Astrocyte of the cerebellum (primary cell): Measurements from ENCODE around the gene CCDC192.

Experiments
- DNase-seq: peaks from one replicate; pipeline ENCODE4 v3.0.0-alpha.2; 2011; ENCODE audit warnings: low read depth
- H3K4me3 ChIP-seq: 2 replicates; pipeline ENCODE4 v1.5.1; 2011; ENCODE audit warnings: mild to moderate bottlenecking, low read depth, low read length, moderate library complexity
- in situ Hi-C: cut with HindIII; loops from 2 replicates; pipeline ENCODE4 v1.10.0; 2017; ENCODE audit warnings: low sequenced_read_pairs
- TF ChIP-seq, protein P1 (sequence below): IDR thresholded peaks from 2 replicates; pipeline ENCODE4 v1.5.1; 2012; ENCODE audit warnings: low read length, low read depth, moderate library complexity, mild to moderate bottlenecking; ENCODE audit errors: missing control alignments

CCDC192 gene

DNA sequence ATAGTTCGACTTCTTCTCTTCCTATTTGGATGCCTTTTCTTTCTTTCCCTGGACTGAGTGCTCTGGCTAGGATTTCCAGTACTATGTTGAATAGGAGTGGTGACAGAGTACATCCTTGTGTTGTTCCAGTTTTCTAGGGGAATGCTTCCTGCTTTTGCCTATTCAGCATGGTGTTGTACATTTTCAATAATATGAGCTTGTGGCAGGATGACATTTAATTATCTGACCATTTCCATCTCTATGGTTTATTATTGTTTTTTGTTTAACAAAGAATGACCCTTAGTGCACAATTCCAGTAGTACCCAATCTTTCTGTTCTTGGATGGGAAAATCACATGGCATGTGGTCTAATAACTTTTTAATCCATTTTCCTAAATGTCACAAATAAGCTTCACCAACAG lies 244.8 kb downstream of the CCDC192 start:
- TF ChIP-seq, protein P1, sequence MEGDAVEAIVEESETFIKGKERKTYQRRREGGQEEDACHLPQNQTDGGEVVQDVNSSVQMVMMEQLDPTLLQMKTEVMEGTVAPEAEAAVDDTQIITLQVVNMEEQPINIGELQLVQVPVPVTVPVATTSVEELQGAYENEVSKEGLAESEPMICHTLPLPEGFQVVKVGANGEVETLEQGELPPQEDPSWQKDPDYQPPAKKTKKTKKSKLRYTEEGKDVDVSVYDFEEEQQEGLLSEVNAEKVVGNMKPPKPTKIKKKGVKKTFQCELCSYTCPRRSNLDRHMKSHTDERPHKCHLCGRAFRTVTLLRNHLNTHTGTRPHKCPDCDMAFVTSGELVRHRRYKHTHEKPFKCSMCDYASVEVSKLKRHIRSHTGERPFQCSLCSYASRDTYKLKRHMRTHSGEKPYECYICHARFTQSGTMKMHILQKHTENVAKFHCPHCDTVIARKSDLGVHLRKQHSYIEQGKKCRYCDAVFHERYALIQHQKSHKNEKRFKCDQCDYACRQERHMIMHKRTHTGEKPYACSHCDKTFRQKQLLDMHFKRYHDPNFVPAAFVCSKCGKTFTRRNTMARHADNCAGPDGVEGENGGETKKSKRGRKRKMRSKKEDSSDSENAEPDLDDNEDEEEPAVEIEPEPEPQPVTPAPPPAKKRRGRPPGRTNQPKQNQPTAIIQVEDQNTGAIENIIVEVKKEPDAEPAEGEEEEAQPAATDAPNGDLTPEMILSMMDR: no peak
- no peak overlapping the region for H3K4me3 ChIP-seq
- in situ Hi-C loops: no loop called here
- no peak for DNase-seq

DNA sequence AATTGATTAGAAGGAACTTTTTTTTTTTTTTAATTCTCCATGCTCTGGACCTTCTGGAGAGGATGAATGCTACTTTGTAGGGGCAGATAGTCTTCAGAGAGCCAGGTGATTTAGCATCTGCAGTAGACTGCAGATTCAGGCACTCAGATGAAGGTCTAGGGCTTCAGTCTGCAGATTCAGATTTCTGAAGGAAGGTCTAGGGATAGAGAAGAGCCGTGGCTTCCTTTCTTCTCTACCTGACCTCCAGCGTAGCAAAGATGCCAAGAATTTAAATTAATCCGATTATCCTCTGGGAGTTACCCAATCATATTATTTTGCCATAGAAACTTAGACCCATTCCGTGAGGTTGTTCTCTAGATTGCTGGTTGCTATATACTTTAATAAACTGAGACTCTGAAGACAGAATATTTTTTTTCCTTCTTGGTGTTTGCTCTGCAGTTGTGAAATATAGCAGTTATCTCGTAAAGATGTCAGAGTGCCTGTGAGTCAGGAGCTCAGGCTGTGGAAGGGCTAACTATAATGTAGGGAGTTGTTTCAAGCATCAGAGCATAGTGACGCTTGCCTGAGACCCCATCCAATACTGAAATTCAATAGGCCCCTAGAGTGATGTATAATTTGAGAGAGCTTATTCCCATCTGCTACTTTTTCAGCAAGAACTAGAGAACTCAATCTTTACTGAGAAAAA lies 247.7 kb downstream of the CCDC192 start:
- DNase-seq: no peak
- in situ Hi-C loops: no loop called here
- TF ChIP-seq, protein P1: no peak
- H3K4me3 ChIP-seq: no peak overlapping the region

- H3K4me3 ChIP-seq: no peak overlapping the region
- no peak for DNase-seq
- TF ChIP-seq, protein P1: no peak
- in situ Hi-C loops: no loop called here
These were observed 248.6 kb downstream of the CCDC192 start for GRCh38 chr5:127951791-127952190.

DNA sequence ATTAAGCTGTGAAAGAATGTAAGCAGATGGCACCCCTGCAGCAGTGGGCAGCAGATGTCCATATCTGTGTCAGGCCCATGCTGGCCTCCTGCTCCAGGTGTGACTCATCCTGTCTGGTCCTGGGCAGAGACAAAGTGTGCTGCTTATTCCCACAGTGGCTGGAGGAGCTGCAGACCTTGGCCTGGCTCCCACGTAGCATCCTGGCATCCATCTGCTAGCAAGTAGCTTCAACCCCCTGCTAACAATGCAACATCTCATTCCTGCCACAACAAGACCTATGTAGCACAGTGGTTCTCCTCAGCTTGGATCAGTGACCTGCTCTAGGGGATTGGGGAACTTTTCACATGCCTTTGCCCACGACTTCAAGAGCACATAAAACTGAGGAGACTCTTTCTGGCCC lies 254.0 kb downstream of the CCDC192 start:
- peak; percentile 27 for DNase-seq
- H3K4me3 ChIP-seq: no peak overlapping the region
- in situ Hi-C loops: no loop called here
- TF ChIP-seq, protein P1: no peak

DNA sequence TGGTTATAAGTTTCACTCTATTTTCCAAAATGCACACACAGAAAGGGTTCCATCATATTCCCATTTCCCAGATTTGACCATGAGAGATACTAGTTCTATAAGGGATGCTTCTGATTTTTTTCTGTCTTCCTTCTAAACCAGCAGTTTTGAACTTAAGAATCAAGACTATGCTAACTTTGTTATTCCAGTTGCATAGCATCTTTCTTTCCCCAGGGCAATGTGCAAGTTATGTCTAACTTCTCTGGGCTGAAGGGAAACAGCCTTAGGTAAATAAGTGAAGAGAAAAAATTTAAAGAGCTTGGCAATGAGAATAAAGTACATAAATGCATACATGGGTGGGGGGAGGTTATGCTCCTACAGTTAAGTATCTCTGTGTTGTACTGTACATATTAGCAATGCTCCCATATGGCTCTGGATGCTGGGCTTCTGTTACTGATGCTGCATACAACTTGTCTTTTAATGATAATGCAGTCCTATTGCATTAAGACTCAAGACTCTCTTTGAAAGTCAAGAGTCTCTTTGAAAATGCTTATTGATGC lies 254.6 kb downstream of the CCDC192 start:
- in situ Hi-C loops: no loop called here
- H3K4me3 ChIP-seq: no peak overlapping the region
- TF ChIP-seq, protein P1: no peak
- no peak for DNase-seq

GRCh38 chr5:127958421-127959011 lies 255.3 kb downstream of the CCDC192 start:
- TF ChIP-seq, protein P1: no peak
- no peak overlapping the region for H3K4me3 ChIP-seq
- in situ Hi-C loops: no loop called here
- no peak for DNase-seq
